Measurements from ENCODE around the gene MKLN1. TPM values are rescaled to one million over a fixed set of nuclear protein-coding genes. Genes with fewer than 3 reads are reported as not detected.

MKLN1 gene
- total RNA-seq, 1 donor from 2014 or later = 48.4 TPM

- H3K27me3 ChIP-seq = no peaks in the 10 kb centered on the region
- DNase-seq (ENCODE audit: extremely low spot score in 2 of 2) = no peak
- H3K4me3 ChIP-seq = no peak overlapping the region
- TF ChIP-seq POLR2AphosphoS5 (IDR thresholded peaks at IDR 0.05; ENCODE audit: insufficient read depth in 1 of 2, low read depth in 1 of 2) = no peak
- TF ChIP-seq, protein P1, sequence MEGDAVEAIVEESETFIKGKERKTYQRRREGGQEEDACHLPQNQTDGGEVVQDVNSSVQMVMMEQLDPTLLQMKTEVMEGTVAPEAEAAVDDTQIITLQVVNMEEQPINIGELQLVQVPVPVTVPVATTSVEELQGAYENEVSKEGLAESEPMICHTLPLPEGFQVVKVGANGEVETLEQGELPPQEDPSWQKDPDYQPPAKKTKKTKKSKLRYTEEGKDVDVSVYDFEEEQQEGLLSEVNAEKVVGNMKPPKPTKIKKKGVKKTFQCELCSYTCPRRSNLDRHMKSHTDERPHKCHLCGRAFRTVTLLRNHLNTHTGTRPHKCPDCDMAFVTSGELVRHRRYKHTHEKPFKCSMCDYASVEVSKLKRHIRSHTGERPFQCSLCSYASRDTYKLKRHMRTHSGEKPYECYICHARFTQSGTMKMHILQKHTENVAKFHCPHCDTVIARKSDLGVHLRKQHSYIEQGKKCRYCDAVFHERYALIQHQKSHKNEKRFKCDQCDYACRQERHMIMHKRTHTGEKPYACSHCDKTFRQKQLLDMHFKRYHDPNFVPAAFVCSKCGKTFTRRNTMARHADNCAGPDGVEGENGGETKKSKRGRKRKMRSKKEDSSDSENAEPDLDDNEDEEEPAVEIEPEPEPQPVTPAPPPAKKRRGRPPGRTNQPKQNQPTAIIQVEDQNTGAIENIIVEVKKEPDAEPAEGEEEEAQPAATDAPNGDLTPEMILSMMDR (IDR thresholded peaks at IDR 0.05) = no peak
- TF ChIP-seq POLR2A (IDR thresholded peaks at IDR 0.05) = no peak
- no peak overlapping the region for H3K27ac ChIP-seq
- H3K4me1 ChIP-seq = no peaks in the 10 kb centered on the region
- H3K9me3 ChIP-seq = no peaks in the 10 kb centered on the region
- no peaks in the 10 kb centered on the region for H3K36me3 ChIP-seq
- intact Hi-C loops (cut with DNase I) = no loop called here
Measured at GRCh38 chr7:131537571-131537978, 209.9 kb downstream of the MKLN1 start.

- intact Hi-C loops (cut with DNase I) = no loop called here
- H3K27ac ChIP-seq = peak overlapping the region; percentile 17
- no peaks in the 10 kb centered on the region for H3K36me3 ChIP-seq
- peak in 1 of 2 donors; percentile 95 for DNase-seq (ENCODE audit: extremely low spot score in 2 of 2)
- H3K4me1 ChIP-seq = no peaks in the 10 kb centered on the region
- TF ChIP-seq, protein P1 (IDR thresholded peaks at IDR 0.05) = no peak
- TF ChIP-seq POLR2A (IDR thresholded peaks at IDR 0.05) (no peak), POLR2AphosphoS5 (IDR thresholded peaks at IDR 0.05; ENCODE audit: insufficient read depth in 1 of 2, low read depth in 1 of 2) (no peak)
- H3K9me3 ChIP-seq = no peaks in the 10 kb centered on the region
- no peak overlapping the region for H3K4me3 ChIP-seq
- H3K27me3 ChIP-seq = no peaks in the 10 kb centered on the region
Measured at GRCh38 chr7:131538071-131538812, 210.6 kb downstream of the MKLN1 start.

DNA sequence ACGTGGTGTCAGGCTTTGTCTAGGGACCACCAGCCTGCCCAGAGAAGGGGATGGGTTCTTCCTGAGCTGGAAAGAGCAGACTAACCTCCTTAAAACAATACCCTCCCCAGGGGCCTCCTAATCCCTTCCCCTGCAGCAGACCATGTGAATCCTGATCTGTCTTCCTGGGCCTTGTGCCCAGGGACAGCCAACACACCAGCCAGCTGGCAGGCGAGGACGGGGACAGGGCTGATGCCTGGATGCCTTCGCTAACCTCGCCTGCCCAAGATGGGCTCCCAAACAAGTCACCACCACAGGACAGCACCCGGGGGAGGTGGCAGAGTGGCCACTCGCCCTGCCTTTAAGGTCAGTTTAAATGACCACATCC is 211.1 kb downstream of the MKLN1 start:
- no peak for DNase-seq (ENCODE audit: extremely low spot score in 2 of 2)
- H3K27ac ChIP-seq = peak overlapping the region; percentile 17
- no peak overlapping the region for H3K4me3 ChIP-seq
- H3K9me3 ChIP-seq = no peaks in the 10 kb centered on the region
- TF ChIP-seq POLR2AphosphoS5 (IDR thresholded peaks at IDR 0.05; ENCODE audit: insufficient read depth in 1 of 2, low read depth in 1 of 2) = no peak
- TF ChIP-seq POLR2A (IDR thresholded peaks at IDR 0.05) = no peak
- TF ChIP-seq, protein P1 (IDR thresholded peaks at IDR 0.05) = no peak
- intact Hi-C loops (cut with DNase I) = no loop called here
- no peaks in the 10 kb centered on the region for H3K36me3 ChIP-seq
- H3K27me3 ChIP-seq = no peaks in the 10 kb centered on the region
- H3K4me1 ChIP-seq = no peaks in the 10 kb centered on the region

- no peaks in the 10 kb centered on the region for H3K9me3 ChIP-seq
- no peaks in the 10 kb centered on the region for H3K27me3 ChIP-seq
- DNase-seq (ENCODE audit: extremely low spot score in 2 of 2) = peak in 1 of 2 donors; percentile 85
- no peak overlapping the region for H3K4me3 ChIP-seq
- TF ChIP-seq, protein P1 (IDR thresholded peaks at IDR 0.05) = no peak
- no peak for TF ChIP-seq POLR2AphosphoS5 (IDR thresholded peaks at IDR 0.05; ENCODE audit: insufficient read depth in 1 of 2, low read depth in 1 of 2)
- TF ChIP-seq POLR2A (IDR thresholded peaks at IDR 0.05) = no peak
- no peaks in the 10 kb centered on the region for H3K4me1 ChIP-seq
- no peak overlapping the region for H3K27ac ChIP-seq
- no peaks in the 10 kb centered on the region for H3K36me3 ChIP-seq
- intact Hi-C loops (cut with DNase I) = no loop called here
Measured at GRCh38 chr7:131540491-131541162, 213.0 kb downstream of the MKLN1 start.

- H3K4me1 ChIP-seq = no peaks in the 10 kb centered on the region
- peak overlapping the region; percentile 44 for H3K27ac ChIP-seq
- H3K9me3 ChIP-seq = no peaks in the 10 kb centered on the region
- no peak for DNase-seq (ENCODE audit: extremely low spot score in 2 of 2)
- no peaks in the 10 kb centered on the region for H3K27me3 ChIP-seq
- H3K4me3 ChIP-seq = no peak overlapping the region
- no peaks in the 10 kb centered on the region for H3K36me3 ChIP-seq
- TF ChIP-seq, protein P1 (IDR thresholded peaks at IDR 0.05) = no peak
- TF ChIP-seq POLR2A (IDR thresholded peaks at IDR 0.05) = no peak
- TF ChIP-seq POLR2AphosphoS5 (IDR thresholded peaks at IDR 0.05; ENCODE audit: insufficient read depth in 1 of 2, low read depth in 1 of 2) = no peak
- intact Hi-C loops (cut with DNase I) = no loop called here
Measured at GRCh38 chr7:131543298-131543697, 215.6 kb downstream of the MKLN1 start.
